Ovary (tissue), 9 donors: ENCODE results near the gene TLN1. TPM values are rescaled to one million over a fixed set of nuclear protein-coding genes. Genes with fewer than 3 reads are reported as not detected.
A peak's percentile ranks its signal among the peaks of the same experiment; 100 is the strongest.

Experiments used
- DNase-seq, 5 donors: peaks; one replicate each; pipeline ENCODE4 v3.0.0-alpha.2; 2019 to 2020
- H3K27ac ChIP-seq, 2 donors: fragments of 200-600 bp; one replicate each; pipeline versions ENCODE4 v1.5.1 to v1.8.0; 2019 to 2022
- H3K27me3 ChIP-seq: fragments of 200-600 bp; one replicate; pipeline ENCODE4 v1.8.0; 2022
- H3K36me3 ChIP-seq: fragments of 200-600 bp; sonication (generic); one replicate; pipeline ENCODE4 v1.5.1; 2019
- H3K4me1 ChIP-seq: one replicate; pipeline ENCODE4 v1.8.1; 2013; ENCODE audit warnings: mild to moderate bottlenecking, moderate library complexity; ENCODE audit not compliant: insufficient read depth
- H3K4me3 ChIP-seq: fragments of 200-600 bp; sonication (generic); one replicate; pipeline ENCODE4 v1.5.1; 2017
- H3K9me3 ChIP-seq, 2 donors: fragments of 200-600 bp in 1 of 2; sonication (generic) in 1 of 2; one replicate each; pipeline versions ENCODE4 v1.5.1 to v1.8.1; 2013 to 2019; ENCODE audit warnings: mild to moderate bottlenecking in 1 of 2, moderate library complexity in 1 of 2
- CTCF ChIP-seq, 3 donors: fragments of 450-650 bp in 2 of 3; fragments of 200-600 bp in 1 of 3; IDR thresholded peaks; one replicate each; pipeline versions ENCODE4 v1.5.1 to v1.8.0; 2016 to 2022; ENCODE audit warnings: antibody characterized with exemption in 3 of 3, mild to moderate bottlenecking in 1 of 3
- EP300 ChIP-seq: sonication (generic); formaldehyde crosslinking; IDR thresholded peaks from one replicate; pipeline ENCODE4 v1.6.1; 2017; ENCODE audit warnings: antibody characterized with exemption
- POLR2A ChIP-seq: fragments of 450-650 bp; IDR thresholded peaks from one replicate; pipeline ENCODE4 v1.6.1; 2017; ENCODE audit warnings: antibody characterized with exemption, mild to moderate bottlenecking, moderate library complexity
- WGBS, 3 donors: extraction: QIAGEN DNeasy Blood & Tissue Kit in 1 of 3; methylation state at CpG; one replicate each; pipeline versions ENCODE4 v1.1.5 to v1.1.7; 2013 to 2017; 5-methylcytosine and 5-hydroxymethylcytosine counted together
- intact Hi-C, 4 donors: fragments of 100-400 bp; cut with DNase I; formaldehyde crosslinking; loops; one replicate each; pipeline versions ENCODE4 v1.11.0 to v1.15.1; 2022 to 2023
- polyA plus RNA-seq, 2 donors: library from polyadenylated mRNA; stranded (reverse); fragments of 200-250 nt in 1 of 2; fragments of 350-450 nt in 1 of 2; fragmentation: Illumina TruSeq in 1 of 2; extraction: RNeasy Lipid Tissue Mini Kit (QIAGEN cat#74804) in 1 of 2; gene quantifications; one replicate each; pipeline ENCODE4 v1.2.3, GENCODE V29; 2013 to 2014
- total RNA-seq, 7 donors: library from RNA; depleted of rRNA in 2 of 7; stranded (reverse); fragments of >200 nt in 2 of 7; fragmentation: NEBNext Ultra II Directional in 3 of 7; extraction: Animal tissue kit (Norgen Biotek cat#: 25700) in 3 of 7; gene quantifications; one replicate each; pipeline versions ENCODE4 v1.1.0 to v1.2.4, GENCODE V29; 2016 to 2023
- donor health status: DM: no; HTN: no; CAD: no; lungs with moderate emphysema.
- donor health status: DM: no; HTN: no; CAD: no.
- donor health status: Bipolar disorder and iron deficiency.
- donor health status: DM: yes; HTN: yes; CAD: no.
- donor health status: DM: no; HTN: no; CAD: no.
- donor health status: DM: yes; HTN: yes; CAD: no.

Gene TLN1
- total and polyA plus RNA-seq, 9 donors = 106 to 344 (median 271) TPM

DNA sequence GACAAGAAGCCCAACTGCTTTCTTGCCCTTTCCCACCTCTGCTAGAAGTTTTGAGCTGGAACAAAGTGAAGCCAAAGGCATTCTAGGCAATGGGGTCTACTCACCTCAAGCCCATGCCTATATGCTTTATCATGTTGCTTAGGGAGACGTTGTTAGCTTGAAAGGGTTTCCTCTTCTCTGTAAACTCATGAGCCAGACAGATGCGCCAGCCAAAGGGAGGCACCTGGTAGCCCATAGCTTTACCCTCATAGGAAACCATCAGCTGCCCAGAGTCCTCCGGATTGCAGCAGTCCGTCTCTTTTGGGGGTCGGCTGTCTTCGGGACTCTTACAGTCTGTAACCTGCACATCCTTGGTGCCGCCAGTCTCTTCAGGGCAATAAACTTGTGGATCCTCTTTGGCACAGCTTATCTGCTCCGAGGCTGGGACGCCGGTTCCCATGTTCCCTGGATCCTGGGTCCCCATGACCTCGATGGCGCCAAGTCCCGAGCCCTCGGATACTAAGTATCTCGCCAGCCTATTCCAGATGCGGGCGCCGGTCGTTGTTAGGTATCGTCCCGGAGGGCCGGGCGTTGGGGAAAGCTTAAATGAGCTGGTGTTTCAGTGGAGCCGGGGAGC lies 16.4 kb upstream of the TLN1 start:
- H3K4me3 ChIP-seq = peak overlapping the region; percentile 80
- H3K27me3 ChIP-seq = no peaks in the 10 kb centered on the region
- DNase-seq = no peak
- H3K4me1 ChIP-seq = peaks cover 22% of the 10 kb centered on the region
- H3K36me3 ChIP-seq = no peaks in the 10 kb centered on the region
- WGBS, 3 donors = 0 to 1% (median 1%) methylated on average over 23 to 24 of the region's 24 CpGs
- intact Hi-C loops = no loop called here
- H3K9me3 ChIP-seq = no peaks in the 10 kb centered on the region
- H3K27ac ChIP-seq = peak overlapping the region; percentile 69 to 88
- no peak for TF ChIP-seq POLR2A
- no peak for TF ChIP-seq CTCF (IDR thresholded peaks at IDR 0.05)
- no peak for TF ChIP-seq EP300

GRCh38 chr9:35746583-35746982 lies 14.6 kb upstream of the TLN1 start:
- Histone ChIP-seq H3K27me3 (no peaks in the 10 kb centered on the region), H3K36me3 (no peaks in the 10 kb centered on the region), H3K27ac (no peak overlapping the region), H3K4me3 (peak overlapping the region; percentile 80), H3K9me3 (no peaks in the 10 kb centered on the region), H3K4me1 (peaks cover 22% of the 10 kb centered on the region)
- DNase-seq = no peak
- 49 to 62% (median 59%) methylated on average over 3 of the region's 3 CpGs for WGBS, 3 donors
- intact Hi-C loops = no loop called here
- no peak for TF ChIP-seq CTCF (IDR thresholded peaks at IDR 0.05)

- Histone ChIP-seq H3K4me3 (no peak overlapping the region), H3K4me1 (peaks cover 22% of the 10 kb centered on the region), H3K27ac (no peak overlapping the region), H3K27me3 (no peaks in the 10 kb centered on the region), H3K9me3 (no peaks in the 10 kb centered on the region), H3K36me3 (no peaks in the 10 kb centered on the region)
- WGBS, 3 donors = 40 to 55% (median 53%) methylated on average over 1 of the region's 1 CpG
- intact Hi-C loops = no loop called here
- DNase-seq = no peak
- TF ChIP-seq EP300 (no peak), POLR2A (no peak), CTCF (IDR thresholded peaks at IDR 0.05) (no peak)
Measured at GRCh38 chr9:35745569-35745968, 13.6 kb upstream of the TLN1 start.

GRCh38 chr9:35743880-35744518 lies 12.0 kb upstream of the TLN1 start:
- no peaks in the 10 kb centered on the region for H3K9me3 ChIP-seq
- no peak overlapping the region for H3K27ac ChIP-seq
- peaks cover 18% of the 10 kb centered on the region for H3K4me1 ChIP-seq
- WGBS, 3 donors = 84 to 86% (median 85%) methylated on average over 8 of the region's 8 CpGs
- H3K27me3 ChIP-seq = no peaks in the 10 kb centered on the region
- intact Hi-C loops = no loop called here
- no peak overlapping the region for H3K4me3 ChIP-seq
- TF ChIP-seq CTCF (IDR thresholded peaks at IDR 0.05) (no peak), POLR2A (no peak), EP300 (no peak)
- H3K36me3 ChIP-seq = no peaks in the 10 kb centered on the region
- DNase-seq = no peak
